ENCODE results near the gene CD99L2.
A peak's percentile ranks its signal among the peaks of the same experiment; 100 is the strongest.

CD99L2 gene

GRCh38 chrX:150849486-150849885 is 49.0 kb downstream of the CD99L2 start:
- no peak for TF ChIP-seq CTCF (conservative IDR thresholded peaks at IDR 0.05; ENCODE audit: control insufficient read depth, insufficient read depth, low read depth, low read length)
- H3K4me3 ChIP-seq (ENCODE audit: control insufficient read depth, low read depth, low read length), result no peak overlapping the region
- DNase-seq (ENCODE audit: low read depth), result no peak

- no peak for TF ChIP-seq CTCF (conservative IDR thresholded peaks at IDR 0.05; ENCODE audit: control insufficient read depth, insufficient read depth, low read depth, low read length)
- no peak for DNase-seq (ENCODE audit: low read depth)
Observed at GRCh38 chrX:150848914-150849365, 49.5 kb downstream of the CD99L2 start.

DNA sequence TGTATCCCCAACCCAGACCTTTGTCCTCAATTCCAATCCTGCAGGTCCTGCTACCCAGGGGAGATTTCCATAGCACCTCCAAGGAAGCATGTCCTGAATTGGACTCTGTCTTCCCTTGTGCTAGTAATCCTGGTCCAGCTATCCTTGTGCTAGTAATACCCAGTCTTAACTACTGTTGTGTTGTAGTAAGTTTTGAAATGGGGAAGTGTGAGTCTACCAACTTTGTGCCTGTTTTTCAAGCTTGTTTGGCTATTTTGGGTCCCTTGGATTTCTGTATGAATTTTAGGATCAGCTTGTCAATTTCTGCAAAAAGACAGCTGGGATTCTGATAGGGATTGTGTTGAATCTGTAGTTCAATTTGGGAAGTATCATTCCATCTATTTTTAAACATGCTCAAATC is 51.4 kb downstream of the CD99L2 start:
- H3K4me3 ChIP-seq (ENCODE audit: control insufficient read depth, low read depth, low read length), result no peak overlapping the region
- no peak for DNase-seq (ENCODE audit: low read depth)
- no peak for TF ChIP-seq CTCF (conservative IDR thresholded peaks at IDR 0.05; ENCODE audit: control insufficient read depth, insufficient read depth, low read depth, low read length)

More at GRCh38 chrX:150848914-150849365, 49.5 kb downstream of the CD99L2 start:
- H3K4me3 ChIP-seq (ENCODE audit: control insufficient read depth, low read depth, low read length), result no peak overlapping the region

DNA sequence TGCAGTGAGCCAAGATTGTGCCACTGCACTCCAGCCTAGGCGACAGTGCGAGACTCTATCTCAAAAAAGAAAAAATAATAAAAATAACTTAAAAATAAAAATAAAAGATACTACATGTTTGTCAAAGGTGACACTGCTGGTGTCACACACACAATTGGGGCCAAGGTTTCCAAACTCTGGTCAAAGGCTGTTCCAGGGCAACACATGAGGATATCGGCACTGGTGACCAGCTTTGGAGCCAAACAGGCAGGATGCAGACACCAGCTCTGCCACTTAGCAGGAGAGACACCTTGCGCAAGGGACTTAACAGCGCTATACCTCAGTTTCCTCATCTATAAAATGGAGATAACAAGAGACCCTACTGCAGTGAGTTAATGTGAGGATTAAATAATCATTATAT is 52.3 kb downstream of the CD99L2 start:
- no peak overlapping the region for H3K4me3 ChIP-seq (ENCODE audit: control insufficient read depth, low read depth, low read length)
- DNase-seq (ENCODE audit: low read depth), result no peak
- no peak for TF ChIP-seq CTCF (conservative IDR thresholded peaks at IDR 0.05; ENCODE audit: control insufficient read depth, insufficient read depth, low read depth, low read length)

DNA sequence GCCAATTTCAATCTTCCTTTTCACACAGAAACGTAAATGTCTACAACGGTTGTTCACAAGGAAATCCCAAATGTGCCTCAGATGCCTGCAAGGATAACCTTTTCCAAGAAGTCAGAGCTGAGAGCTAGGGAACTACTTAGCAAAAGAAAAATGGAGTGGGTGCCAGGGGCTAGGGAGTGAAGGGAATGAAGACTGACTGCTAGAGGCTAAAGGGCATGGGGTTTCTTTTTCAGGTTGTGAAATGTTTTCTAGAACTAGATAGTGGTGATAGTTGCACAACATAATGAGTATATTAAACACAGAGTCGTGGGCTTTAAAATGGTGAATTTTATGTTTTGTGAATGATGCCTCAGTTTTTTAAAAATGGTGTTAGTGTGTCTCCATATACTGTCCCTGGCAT is 53.4 kb downstream of the CD99L2 start:
- peak; percentile 8 for DNase-seq (ENCODE audit: low read depth)
- TF ChIP-seq CTCF (conservative IDR thresholded peaks at IDR 0.05; ENCODE audit: control insufficient read depth, insufficient read depth, low read depth, low read length), result no peak
- no peak overlapping the region for H3K4me3 ChIP-seq (ENCODE audit: control insufficient read depth, low read depth, low read length)

GRCh38 chrX:150844016-150844415 is 54.5 kb downstream of the CD99L2 start:
- no peak overlapping the region for H3K4me3 ChIP-seq (ENCODE audit: control insufficient read depth, low read depth, low read length)
- DNase-seq (ENCODE audit: low read depth), result no peak
- TF ChIP-seq CTCF (conservative IDR thresholded peaks at IDR 0.05; ENCODE audit: control insufficient read depth, insufficient read depth, low read depth, low read length), result no peak

GRCh38 chrX:150842198-150842685 is 56.2 kb downstream of the CD99L2 start:
- TF ChIP-seq CTCF (conservative IDR thresholded peaks at IDR 0.05; ENCODE audit: control insufficient read depth, insufficient read depth, low read depth, low read length), result no peak
- no peak for DNase-seq (ENCODE audit: low read depth)
- no peak overlapping the region for H3K4me3 ChIP-seq (ENCODE audit: control insufficient read depth, low read depth, low read length)
